GM21723 (cell line): Measurements from ENCODE around the gene FTCDNL1.

Experiments used
- ATAC-seq: cut with Tn5 transposase; IDR thresholded peaks from one replicate; pipeline ENCODE4 v1.9.1; 2021; ENCODE audit warnings: mild to moderate bottlenecking, moderate library complexity; ENCODE audit not compliant: unreplicated experiment

The FTCDNL1 gene

GRCh38 chr2:199792381-199792780 is 58.6 kb downstream of the FTCDNL1 start:
- no peak for ATAC-seq

DNA sequence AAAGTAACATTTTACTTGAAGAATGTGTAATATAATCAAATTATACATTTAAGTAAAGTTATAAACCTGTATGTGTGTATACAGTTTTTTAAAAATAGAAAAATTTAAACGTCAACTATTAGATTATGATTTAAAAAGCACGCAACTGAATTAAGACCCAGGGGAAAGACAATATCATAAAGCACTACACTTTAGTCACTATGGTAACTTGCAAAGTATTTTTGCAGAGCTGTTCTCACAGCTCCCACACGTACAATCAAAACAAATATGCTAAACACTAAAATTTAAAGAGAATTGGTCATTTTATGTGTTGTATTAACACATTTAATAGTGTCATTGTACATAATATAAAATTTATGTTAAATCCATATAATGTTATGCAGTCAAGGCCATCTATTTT is 59.7 kb downstream of the FTCDNL1 start:
- no peak for ATAC-seq

GRCh38 chr2:199784512-199784911 is 66.5 kb downstream of the FTCDNL1 start:
- no peak for ATAC-seq

GRCh38 chr2:199779589-199779988 is 71.4 kb downstream of the FTCDNL1 start:
- no peak for ATAC-seq

- ATAC-seq, result no peak
Measured at GRCh38 chr2:199778655-199779054, 72.3 kb downstream of the FTCDNL1 start.

DNA sequence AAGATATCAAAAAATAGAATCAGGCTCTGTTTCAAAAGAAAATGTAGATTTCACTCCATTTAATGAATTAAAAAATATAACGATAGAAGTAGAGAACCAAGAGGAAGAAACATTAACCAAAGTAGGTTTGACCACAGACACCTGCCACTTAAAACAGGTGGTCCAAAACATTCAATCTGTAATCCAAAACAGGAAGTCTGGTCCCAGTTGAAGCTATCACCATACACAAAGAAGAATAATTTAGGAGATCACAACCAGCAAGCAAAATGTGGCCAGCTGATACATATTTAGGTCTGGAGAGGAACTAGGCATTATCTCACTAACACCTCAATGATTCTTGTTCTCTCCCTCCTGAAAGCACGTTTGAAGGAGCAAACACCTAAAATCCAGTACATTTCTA is 73.1 kb downstream of the FTCDNL1 start:
- no peak for ATAC-seq

DNA sequence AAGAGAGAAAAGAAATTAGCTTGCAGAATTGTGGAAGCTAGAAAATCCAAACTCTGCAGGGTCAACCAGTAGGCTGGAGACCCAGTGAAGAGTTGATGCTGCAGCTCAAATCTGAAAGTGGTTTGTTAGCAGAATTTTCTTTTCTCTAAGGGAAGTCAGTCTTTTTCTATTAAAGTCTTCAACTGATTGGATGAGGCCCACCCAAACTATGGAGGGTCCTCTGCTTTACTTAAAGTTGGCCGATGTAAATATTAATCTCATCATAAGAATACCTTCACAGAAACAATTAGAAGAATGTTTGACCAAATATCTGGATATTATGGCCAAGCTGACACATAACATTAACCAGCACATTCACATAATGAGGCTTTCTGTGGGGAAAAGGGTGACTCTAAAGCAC is 73.7 kb downstream of the FTCDNL1 start:
- no peak for ATAC-seq

- ATAC-seq, result no peak
Measured at GRCh38 chr2:199775267-199775666, 75.7 kb downstream of the FTCDNL1 start.

DNA sequence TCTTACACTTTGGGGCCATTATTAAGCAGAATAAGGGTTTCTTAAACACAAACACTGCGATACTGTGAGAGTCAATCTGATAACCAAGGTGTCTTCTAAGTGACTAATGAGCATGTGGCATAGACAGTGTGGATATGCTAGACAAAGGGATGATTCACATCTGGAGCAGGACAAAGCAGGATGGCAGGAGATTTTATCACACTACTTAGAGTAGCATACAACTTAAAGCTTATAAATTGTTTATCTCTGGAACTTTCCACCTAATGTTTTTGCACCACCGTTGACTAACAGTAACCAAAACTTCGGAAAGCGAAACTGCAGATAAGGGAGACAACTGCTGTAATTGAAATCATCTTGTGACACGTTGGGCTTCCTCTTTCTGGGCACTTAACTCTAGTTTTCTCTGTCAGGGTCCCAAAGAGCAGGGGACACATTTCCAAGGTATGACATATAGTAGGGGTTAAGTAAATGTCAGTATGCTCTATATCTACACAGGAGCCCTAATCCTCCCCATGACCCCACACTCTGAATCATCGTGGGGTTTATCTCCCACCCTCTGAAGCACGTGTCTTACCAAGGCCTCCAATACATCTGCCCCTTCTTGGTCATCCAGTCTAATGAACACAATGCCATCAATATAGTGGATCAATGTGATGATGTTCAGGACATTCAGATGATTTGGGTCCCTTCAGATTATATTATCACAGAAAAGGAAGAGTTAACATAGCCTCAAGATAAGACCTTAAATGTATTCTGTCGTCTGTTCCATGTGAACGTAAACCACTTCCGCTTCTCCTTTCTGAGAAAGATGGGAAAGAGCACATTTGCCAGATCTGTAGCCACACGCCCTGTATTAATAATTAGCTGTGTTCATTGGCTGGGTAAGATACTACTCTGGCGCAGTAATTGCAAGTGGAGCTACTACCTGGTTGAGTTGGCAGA is 78.7 kb downstream of the FTCDNL1 start:
- ATAC-seq, result no peak

GRCh38 chr2:199770716-199771115 is 80.3 kb downstream of the FTCDNL1 start:
- ATAC-seq, result no peak

DNA sequence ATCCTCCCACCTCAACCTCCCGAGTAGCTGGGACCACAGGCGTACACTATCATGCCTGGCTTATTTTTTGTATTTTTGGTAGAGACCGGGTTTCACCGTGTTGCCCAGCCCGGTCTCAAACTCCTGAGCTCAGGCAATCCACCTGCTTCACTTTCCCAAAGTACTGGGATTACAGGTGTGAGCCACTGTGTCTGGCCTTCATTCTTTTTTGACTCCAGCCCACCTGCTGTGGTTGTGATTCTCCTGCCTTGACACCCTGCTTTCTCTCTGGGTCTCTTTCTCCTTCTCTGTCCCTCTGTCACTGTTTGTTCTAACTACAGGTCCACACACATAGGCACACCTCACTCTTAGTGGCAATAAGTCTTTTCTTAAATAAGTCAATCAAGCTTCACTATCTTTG is 85.3 kb downstream of the FTCDNL1 start:
- ATAC-seq, result no peak

GRCh38 chr2:199764273-199764800 is 86.7 kb downstream of the FTCDNL1 start:
- ATAC-seq, result no peak

GRCh38 chr2:199762963-199763362 is 88.0 kb downstream of the FTCDNL1 start:
- ATAC-seq, result no peak

DNA sequence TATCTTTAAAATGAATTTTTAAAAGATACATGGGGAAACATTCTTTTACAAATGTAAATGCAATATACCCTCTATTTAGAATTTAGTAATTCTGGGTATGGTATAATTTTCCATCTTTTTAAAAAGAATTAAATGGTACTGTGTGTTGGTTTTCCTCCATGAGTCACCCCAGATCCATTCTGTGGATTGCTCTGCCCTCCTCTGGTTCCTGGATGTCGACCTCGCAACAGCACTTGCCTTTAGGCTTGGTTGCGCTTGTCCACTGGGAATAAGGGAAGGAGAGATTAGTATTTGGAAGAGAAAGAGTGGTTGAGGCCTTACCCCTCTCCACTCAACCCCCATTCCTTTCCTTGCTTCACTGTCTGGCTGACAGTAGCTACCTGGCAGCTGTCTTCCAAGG is 90.4 kb downstream of the FTCDNL1 start:
- ATAC-seq, result no peak

- ATAC-seq, result no peak
Measured at GRCh38 chr2:199757233-199757870, 93.6 kb downstream of the FTCDNL1 start.

- ATAC-seq, result no peak
Measured at GRCh38 chr2:199756743-199757142, 94.2 kb downstream of the FTCDNL1 start.

GRCh38 chr2:199756211-199756610 is 94.8 kb downstream of the FTCDNL1 start:
- ATAC-seq, result no peak

GRCh38 chr2:199754766-199755165 is 96.2 kb downstream of the FTCDNL1 start:
- no peak for ATAC-seq

GRCh38 chr2:199751492-199752120 is 99.4 kb downstream of the FTCDNL1 start:
- ATAC-seq, result no peak

GRCh38 chr2:199749571-199749970 is 101.4 kb downstream of the FTCDNL1 start:
- no peak for ATAC-seq

GRCh38 chr2:199744724-199745123 is 106.3 kb downstream of the FTCDNL1 start:
- ATAC-seq, result no peak

DNA sequence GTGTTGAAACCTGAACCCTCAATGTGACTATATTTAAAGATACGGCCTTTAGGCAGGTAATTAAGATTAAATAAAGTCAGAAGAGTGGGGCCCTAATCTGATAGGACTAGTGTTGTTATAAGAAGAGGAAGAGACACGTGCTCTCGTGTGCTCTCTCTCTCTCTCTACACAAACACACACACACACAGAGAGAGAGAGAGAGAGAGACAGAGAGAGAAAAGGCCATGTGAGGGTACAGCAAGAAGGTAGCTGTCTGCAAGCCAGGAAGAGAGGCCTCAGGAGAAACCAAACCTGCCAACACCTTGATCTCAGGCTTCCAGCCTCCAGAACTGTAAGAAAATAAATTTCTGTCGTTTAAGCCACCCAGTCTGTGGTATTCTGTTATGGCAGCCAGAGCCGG is 106.7 kb downstream of the FTCDNL1 start:
- no peak for ATAC-seq
